HG03095 (cell line): Measurements from ENCODE around the gene CASP8.
"Not testable (repeated sequence)": the region's sequence is repeated elsewhere in the genome, so short reads cannot be mapped to it uniquely, and the experiment has no call there.

Experiments used
- ATAC-seq: cut with Tn5 transposase; IDR thresholded peaks from one replicate; pipeline ENCODE4 v1.9.1; 2021; ENCODE audit warnings: moderate library complexity; ENCODE audit not compliant: unreplicated experiment

Gene CASP8

DNA sequence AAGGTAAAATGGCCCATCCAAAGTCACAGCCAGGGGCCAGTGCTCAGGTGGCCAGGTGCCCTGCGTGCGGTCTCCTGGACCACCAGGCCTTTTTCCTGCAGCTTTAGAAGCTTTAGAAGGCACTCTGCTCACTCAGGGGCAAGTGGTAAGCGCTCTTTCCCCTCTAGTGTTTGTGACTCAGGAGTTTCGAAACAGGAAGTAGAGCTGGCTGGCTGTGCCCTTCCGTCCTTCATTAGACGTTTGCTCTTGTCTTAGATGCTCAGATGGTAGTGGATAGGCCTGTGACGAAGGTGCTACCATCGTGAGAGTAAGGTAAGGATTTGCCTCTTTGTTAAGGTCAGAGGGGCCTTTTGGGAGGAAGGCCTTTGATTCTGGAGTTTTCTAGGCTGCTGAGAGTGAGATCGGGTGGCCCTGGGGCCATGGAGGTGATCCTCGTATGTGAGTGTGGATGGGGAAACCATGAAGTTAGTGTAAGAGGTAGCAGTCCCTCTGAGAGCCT is at the start of gene CASP8:
CASP8 (plus strand) TSS at position 235 of the 499 bp plus-strand sequence. CDS start 5,951 bp downstream, outside the sequence.
- ATAC-seq, result no peak

DNA sequence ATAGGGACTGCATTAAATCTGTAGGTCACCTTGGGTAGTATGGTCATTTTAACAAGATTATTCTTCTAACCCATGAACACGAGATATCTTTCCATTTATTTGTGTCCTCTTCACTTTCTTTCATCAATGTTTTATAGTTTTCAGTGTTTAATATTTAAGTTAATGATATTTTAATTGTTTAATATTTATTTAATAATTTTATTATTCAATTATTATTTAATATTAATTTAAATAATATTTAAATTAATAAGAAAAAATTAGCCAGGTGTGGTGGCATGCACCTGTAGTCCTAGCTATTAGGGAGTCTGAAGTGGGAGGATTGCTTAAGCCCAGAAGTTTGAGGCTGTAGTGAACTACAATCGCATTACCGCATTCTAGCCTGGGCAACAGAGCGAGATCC is 44.4 kb upstream of the CASP8 start:
- ATAC-seq, result no peak

DNA sequence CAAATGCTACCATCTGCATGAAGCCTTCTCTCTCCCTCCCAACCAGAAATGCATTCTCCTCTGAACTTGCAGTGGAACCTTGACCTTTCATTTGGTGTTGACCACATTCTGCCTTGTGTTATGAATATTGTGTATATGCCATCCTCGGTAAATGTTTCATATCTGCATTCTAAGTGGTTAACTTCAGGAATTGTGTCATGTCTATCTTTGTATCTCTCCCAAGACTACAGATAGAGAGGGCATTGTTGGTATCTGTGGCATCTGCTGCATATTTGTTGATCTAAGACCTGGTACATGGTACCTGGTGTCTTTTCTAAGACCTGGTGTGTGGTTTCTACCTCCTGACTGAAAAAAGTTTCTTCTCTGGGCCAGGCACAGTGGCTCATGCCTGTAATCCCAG is 43.4 kb upstream of the CASP8 start:
- no peak for ATAC-seq

- no peak for ATAC-seq
Measured at GRCh38 chr2:201218780-201219179, 41.6 kb upstream of the CASP8 start.

DNA sequence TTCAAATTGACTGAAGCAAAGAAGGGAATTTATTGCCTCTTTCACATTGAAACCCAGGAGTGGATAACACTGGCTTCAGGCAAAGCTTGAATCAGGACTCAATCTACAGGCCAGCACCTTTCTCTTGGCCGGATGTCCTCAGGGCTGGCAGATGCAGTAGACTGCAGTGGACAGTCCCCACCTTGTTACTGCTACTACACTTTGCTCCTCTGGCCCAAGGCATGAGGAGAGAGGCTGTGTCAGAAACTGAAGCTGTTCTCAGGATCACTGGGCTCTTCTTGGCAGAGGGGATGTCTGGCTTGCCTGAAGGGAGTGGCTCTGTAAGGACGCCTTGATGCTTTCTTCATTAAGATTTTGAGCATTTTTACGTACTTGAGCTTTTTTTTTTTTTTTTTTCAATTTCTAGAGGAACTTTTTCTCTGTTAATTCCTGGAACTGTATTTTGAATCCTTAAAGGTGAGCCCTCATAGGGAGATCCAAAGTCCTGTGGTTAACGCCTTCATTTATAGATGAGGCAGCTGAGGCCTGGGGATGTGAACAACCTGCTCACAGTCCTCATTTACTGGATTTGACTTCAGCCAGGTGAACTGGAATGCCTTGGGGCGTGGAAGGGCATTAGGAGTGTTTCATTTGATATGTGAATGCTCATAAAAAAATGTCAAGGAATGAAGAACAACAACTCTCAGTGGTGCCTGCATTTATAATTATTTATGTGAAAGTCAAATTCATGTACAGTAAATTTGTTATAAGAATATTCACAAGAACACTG is 40.8 kb upstream of the CASP8 start:
- ATAC-seq, result no peak

GRCh38 chr2:201220102-201220570 is 40.2 kb upstream of the CASP8 start:
- ATAC-seq, result no peak

DNA sequence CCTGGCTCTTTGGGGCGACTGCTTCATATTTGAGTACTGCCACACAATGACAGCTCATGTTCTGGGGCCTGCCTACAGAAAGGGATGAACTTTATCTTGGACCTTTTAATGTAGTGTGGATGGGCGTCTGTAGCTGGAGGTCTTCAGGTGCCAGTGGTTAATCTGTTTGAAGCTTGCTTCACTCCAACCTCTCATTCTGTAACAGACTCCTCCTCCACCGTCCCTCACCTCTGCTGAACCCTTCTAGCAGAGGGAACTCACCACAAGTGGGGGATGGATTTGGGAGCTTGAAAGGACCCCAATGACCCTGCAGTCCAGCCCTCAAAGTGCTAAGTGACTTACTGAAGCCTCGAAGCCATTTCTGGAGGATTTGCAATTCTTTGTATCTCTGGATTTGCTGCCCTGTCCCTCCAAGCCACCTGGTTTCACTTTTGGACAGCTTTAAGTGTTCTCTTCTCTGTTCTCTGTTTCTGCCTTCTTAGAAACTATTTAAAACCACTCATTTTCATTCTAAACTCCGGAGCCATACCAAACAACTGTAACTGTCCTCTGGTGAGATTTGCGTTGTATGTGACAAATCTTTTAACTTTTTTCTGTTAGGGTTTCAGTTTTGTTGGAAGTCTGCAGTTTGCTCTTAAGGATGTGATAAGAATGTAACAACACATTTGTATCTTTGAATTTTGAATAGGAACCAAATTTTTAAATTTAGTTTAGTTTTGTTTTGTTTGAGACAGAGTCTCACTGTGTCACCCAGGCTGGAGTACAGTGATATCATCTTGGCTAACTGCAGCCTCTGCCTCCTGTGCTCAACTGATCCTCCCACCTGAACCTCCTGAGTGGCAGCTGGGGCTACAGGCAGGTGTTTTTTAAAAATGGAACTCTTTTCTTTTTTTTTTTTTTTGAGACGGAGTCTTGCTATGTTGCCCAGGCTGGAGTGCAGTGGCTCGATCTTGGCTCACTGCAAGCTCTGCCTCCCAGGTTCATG is 37.0 kb upstream of the CASP8 start:
- ATAC-seq, result peak; percentile 96

GRCh38 chr2:201228271-201228911 is 31.9 kb upstream of the CASP8 start:
- ATAC-seq, result no peak

DNA sequence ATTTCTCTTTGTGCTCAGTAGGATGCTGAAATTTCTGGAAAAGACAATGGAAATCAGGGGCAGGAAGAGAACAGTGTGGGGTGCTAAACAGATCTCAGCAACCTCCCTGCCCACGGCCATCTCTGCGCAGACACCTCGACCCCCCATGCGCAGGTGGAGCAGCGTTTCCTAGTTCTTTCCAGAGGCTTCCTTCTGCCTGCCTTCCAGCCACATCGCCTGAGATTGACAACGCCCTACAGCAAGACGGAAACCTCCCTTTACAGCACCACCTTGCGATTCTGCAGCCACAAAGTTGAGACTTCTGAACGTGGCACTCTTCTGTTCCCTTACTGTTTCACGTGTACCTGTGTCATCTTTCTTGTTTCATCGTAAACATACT is 31.4 kb upstream of the CASP8 start:
- no peak for ATAC-seq

- peak; percentile 48 for ATAC-seq
Measured at GRCh38 chr2:201231781-201232466, 28.4 kb upstream of the CASP8 start.

DNA sequence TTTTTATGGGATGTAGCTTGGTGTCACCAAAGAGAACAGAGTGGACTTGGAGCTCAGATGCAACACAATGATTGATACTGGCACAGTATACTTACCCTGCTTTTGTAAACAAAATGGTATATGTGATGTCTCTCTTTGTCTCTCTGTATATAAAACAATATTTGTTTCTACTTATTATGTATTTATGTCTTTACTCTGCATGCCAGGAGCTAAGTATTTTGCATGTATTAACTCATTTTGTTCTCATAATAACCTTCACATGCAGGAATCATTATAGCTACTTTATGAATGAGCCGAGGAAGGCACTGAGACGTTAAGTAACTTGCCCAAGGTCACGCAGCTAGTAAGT is 27.9 kb upstream of the CASP8 start:
- ATAC-seq, result no peak

- peak; percentile 89 for ATAC-seq
Measured at GRCh38 chr2:201233192-201233811, 27.0 kb upstream of the CASP8 start.

DNA sequence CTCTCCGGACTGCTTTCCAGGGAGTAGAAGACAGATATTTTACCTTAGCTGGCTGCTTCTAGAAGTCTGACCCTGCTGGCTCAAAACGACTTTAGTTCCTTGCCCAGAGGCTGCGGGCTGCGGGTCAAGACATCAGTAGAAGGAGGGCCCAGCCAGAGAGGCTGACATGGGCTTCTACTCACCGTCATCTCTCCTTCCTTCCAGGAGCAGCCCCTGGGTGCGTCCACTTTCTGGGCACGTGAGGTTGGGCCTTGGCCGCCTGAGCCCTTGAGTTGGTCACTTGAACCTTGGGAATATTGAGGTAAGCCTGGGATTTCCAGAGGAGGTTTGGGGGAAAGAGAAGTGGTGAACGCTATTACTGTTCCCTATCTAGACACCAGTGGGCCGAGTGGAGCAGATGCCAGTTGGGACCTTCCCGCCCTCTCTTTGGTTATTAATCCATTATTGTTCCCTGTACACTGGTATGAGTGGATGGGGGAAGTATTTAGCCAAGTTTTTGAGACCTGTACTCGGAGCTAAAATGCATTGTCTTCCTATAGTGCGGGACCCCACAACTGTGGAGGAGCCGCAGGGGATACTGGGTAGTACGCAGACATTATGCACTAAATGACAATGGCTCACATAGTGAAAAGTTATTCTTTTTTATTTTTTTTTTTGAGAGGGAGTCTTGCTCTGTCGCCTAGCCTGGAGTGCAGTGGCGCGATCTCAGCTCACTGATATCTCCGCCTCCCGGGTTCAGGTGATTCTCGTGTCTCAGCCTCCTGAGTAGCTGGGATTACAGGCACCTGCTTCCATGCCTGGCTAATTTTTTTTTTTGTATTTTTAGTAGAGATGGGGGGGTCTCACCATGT is 26.3 kb upstream of the CASP8 start:
- peak; percentile 20 for ATAC-seq

GRCh38 chr2:201234663-201235135 is 25.6 kb upstream of the CASP8 start:
- no peak for ATAC-seq

- no peak for ATAC-seq
Measured at GRCh38 chr2:201235860-201236811, 24.2 kb upstream of the CASP8 start.

GRCh38 chr2:201237486-201238123 is 22.7 kb upstream of the CASP8 start:
- ATAC-seq, result no peak

- ATAC-seq, result not testable (repeated sequence)
Measured at GRCh38 chr2:201239167-201239935, 21.0 kb upstream of the CASP8 start.
